HepG2 (cell line): Measurements from ENCODE around the gene HYAL1. TPM values are rescaled to one million over a fixed set of nuclear protein-coding genes. Genes with fewer than 3 reads are reported as not detected.

Experiments
- ATRX ChIP-seq: sonication (generic); formaldehyde crosslinking; IDR thresholded peaks from 2 replicates; pipeline ENCODE4 v1.4.0; 2020; ENCODE audit warnings: missing genetic modification reagents, borderline replicate concordance
- GRHL1 ChIP-seq: sonication (generic); formaldehyde crosslinking; conservative IDR thresholded peaks from 2 replicates; pipeline ENCODE4 v1.8.0; 2022; ENCODE audit warnings: missing genetic modification reagents
- HDAC1 ChIP-seq: sonication (generic); formaldehyde crosslinking; IDR thresholded peaks from 2 replicates; pipeline ENCODE4 v1.5.1; 2020; ENCODE audit warnings: mild to moderate bottlenecking, missing genetic modification reagents
- KAT2B ChIP-seq: fragments of 150-350 bp; IDR thresholded peaks from 2 replicates; pipeline ENCODE4 v1.6.1; 2014; ENCODE audit warnings: low read depth, low read length, borderline replicate concordance
- KMT2B ChIP-seq: IDR thresholded peaks from 2 replicates; pipeline ENCODE4 v1.6.1; 2016; ENCODE audit warnings: missing genetic modification reagents, missing compliant biosample characterization
- NCOA2 ChIP-seq: sonication (generic); formaldehyde crosslinking; IDR thresholded peaks from 2 replicates; pipeline ENCODE4 v1.8.0; 2022; ENCODE audit warnings: inconsistent platforms
- PBX2 ChIP-seq: IDR thresholded peaks from 2 replicates; pipeline ENCODE4 v1.6.1; 2016; ENCODE audit warnings: control low read depth
- PHF8 ChIP-seq: sonication (generic); formaldehyde crosslinking; IDR thresholded peaks from 2 replicates; pipeline ENCODE4 v1.5.0; 2020; ENCODE audit warnings: missing genetic modification reagents
- RFX5 ChIP-seq: IDR thresholded peaks from 2 replicates; pipeline ENCODE4 v1.6.1; 2011; ENCODE audit warnings: low read depth, low read length, improper control_type of control experiment
- SP1 ChIP-seq, 2 experiments: fragments of 450-650 bp in 1 of 2; sonication (generic) in 1 of 2; formaldehyde crosslinking in 1 of 2; IDR thresholded peaks; 2 replicates each; pipeline versions ENCODE4 v1.4.0 to v1.6.1; 2016 to 2020; ENCODE audit warnings: missing genetic modification reagents in 1 of 2
- XRCC5 ChIP-seq: fragments of 200-400 bp; formaldehyde crosslinking; optimal IDR thresholded peaks from 2 replicates; pipeline ENCODE3; 2017; ENCODE audit warnings: mild to moderate bottlenecking, low read length
- ZBTB20 ChIP-seq: sonication (generic); formaldehyde crosslinking; IDR thresholded peaks from 2 replicates; pipeline ENCODE4 v1.8.1; 2023; ENCODE audit warnings: missing genetic modification reagents, low read depth, mild to moderate bottlenecking, borderline replicate concordance
- ZBTB8A ChIP-seq: sonication (generic); formaldehyde crosslinking; IDR thresholded peaks from 2 replicates; pipeline ENCODE4 v1.4.0; 2020; ENCODE audit warnings: mild to moderate bottlenecking, low read depth, missing genetic modification reagents, borderline replicate concordance
- ZMYM2 ChIP-seq: sonication (generic); formaldehyde crosslinking; IDR thresholded peaks from 2 replicates; pipeline ENCODE4 v1.8.0; 2022; ENCODE audit warnings: mild to moderate bottlenecking, missing genetic modification reagents
- ZNF180 ChIP-seq: sonication (generic); formaldehyde crosslinking; IDR thresholded peaks from 2 replicates; pipeline ENCODE4 v1.4.0; 2020; ENCODE audit warnings: low read depth, missing genetic modification reagents, borderline replicate concordance
- ZNF362 ChIP-seq: sonication (generic); formaldehyde crosslinking; IDR thresholded peaks from 2 replicates; pipeline ENCODE4 v1.4.0; 2020; ENCODE audit warnings: missing genetic modification reagents, mild to moderate bottlenecking, borderline replicate concordance
- ZNF468 ChIP-seq: sonication (generic); formaldehyde crosslinking; IDR thresholded peaks from 2 replicates; pipeline ENCODE4 v1.8.0; 2022; ENCODE audit warnings: mild to moderate bottlenecking, moderate library complexity, missing genetic modification reagents
- ZNF510 ChIP-seq: sonication (generic); formaldehyde crosslinking; IDR thresholded peaks from 2 replicates; pipeline ENCODE4 v1.4.0; 2020; ENCODE audit warnings: low read depth, mild to moderate bottlenecking, missing genetic modification reagents
- ZNF564 ChIP-seq: sonication (generic); formaldehyde crosslinking; IDR thresholded peaks from 2 replicates; pipeline ENCODE4 v1.8.1; 2023; ENCODE audit warnings: mild to moderate bottlenecking, missing genetic modification reagents
- ZNF652 ChIP-seq: IDR thresholded peaks from 2 replicates; pipeline ENCODE4 v1.6.1; 2016; ENCODE audit warnings: low read depth, borderline replicate concordance
- ZNF710 ChIP-seq: sonication (generic); formaldehyde crosslinking; IDR thresholded peaks from 2 replicates; pipeline ENCODE4 v1.5.0; 2020; ENCODE audit warnings: mild to moderate bottlenecking, missing genetic modification reagents, borderline replicate concordance
- ZNF720 ChIP-seq: sonication (generic); formaldehyde crosslinking; IDR thresholded peaks from 2 replicates; pipeline ENCODE4 v1.4.0; 2020; ENCODE audit warnings: missing genetic modification reagents
- ZNF740 ChIP-seq: sonication (generic); formaldehyde crosslinking; IDR thresholded peaks from 2 replicates; pipeline ENCODE4 v1.4.0; 2020; ENCODE audit warnings: missing genetic modification reagents
- ZSCAN30 ChIP-seq: sonication (generic); formaldehyde crosslinking; IDR thresholded peaks from 2 replicates; pipeline ENCODE4 v1.5.0; 2020; ENCODE audit warnings: mild to moderate bottlenecking, missing genetic modification reagents
- polyA plus RNA-seq, 8 experiments: library from polyadenylated mRNA; depleted of rRNA in 3 of 8; stranded (reverse) in 7 of 8; unstranded in 1 of 8; fragments of >200 nt; fragmentation: Illumina TruSeq in 4 of 8; extraction: Trizol in 4 of 8; gene quantifications; 2 replicates each; pipeline versions ENCODE4 v1.2.1 to v1.2.3, GENCODE V29; 2011 to 2016; ENCODE audit warnings: low read depth in 4 of 8, missing spikeins in 1 of 8, mixed read lengths in 1 of 8; ENCODE audit not compliant: insufficient read depth in 1 of 8
- total RNA-seq, 5 experiments: library from RNA; depleted of rRNA; stranded (reverse); fragments of >200 nt; fragmentation: Illumina TruSeq; extraction: Trizol; gene quantifications; 2 replicates each; pipeline ENCODE4 v1.2.3, GENCODE V29; 2016; ENCODE audit warnings: low read depth in 1 of 5

HYAL1 gene
- total and polyA plus RNA-seq, 2 of the 13 experiments (the other 11 are each of a cell fraction or from before 2014, with no cell fraction given): 76.5 to 193 TPM

- peak; percentile 58; the same call in 1 of the 2 replicates for TF ChIP-seq ZNF710
- peak; percentile 85 for TF ChIP-seq XRCC5
- no peak for TF ChIP-seq SP1 (IDR thresholded peaks at IDR 0.05)
- TF ChIP-seq SP1 (CRISPR knock-in tag; IDR thresholded peaks at IDR 0.05): peak; percentile 70
- TF ChIP-seq PHF8 (CRISPR knock-in tag): peak; percentile 92
- TF ChIP-seq ZNF510 (CRISPR knock-in tag): peak; percentile 88; the same call in 1 of the 2 replicates
- TF ChIP-seq ZSCAN30: no peak
- peak; percentile 63 for TF ChIP-seq NCOA2
- peak; percentile 93; the same call in 1 of the 2 replicates for TF ChIP-seq ZBTB20 (CRISPR knock-in tag)
- 0 out of 2 replicates have a peak, but pooled peaks have one; percentile 24 for TF ChIP-seq ZNF720 (CRISPR knock-in tag)
- no peak for TF ChIP-seq KAT2B
- TF ChIP-seq ZNF564 (CRISPR knock-in tag): peak; percentile 90
- no peak for TF ChIP-seq ZNF468
- TF ChIP-seq RFX5: no peak
- no peak for TF ChIP-seq ZNF180 (CRISPR knock-in tag)
- 0 out of 2 replicates have a peak, but pooled peaks have one; percentile 7 for TF ChIP-seq ZNF652 (CRISPR knock-in tag)
- TF ChIP-seq HDAC1 (CRISPR knock-in tag): peak; percentile 94
- no peak for TF ChIP-seq ZNF740 (CRISPR knock-in tag)
- peak; percentile 91 for TF ChIP-seq KMT2B
- TF ChIP-seq ATRX (CRISPR knock-in tag): no peak
- TF ChIP-seq ZMYM2 (CRISPR knock-in tag): no peak; the same call in 1 of the 2 replicates
- TF ChIP-seq GRHL1 (CRISPR knock-in tag): no peak
- no peak for TF ChIP-seq ZNF362
- TF ChIP-seq ZBTB8A (CRISPR knock-in tag): 0 out of 2 replicates have a peak, but pooled peaks have one; percentile 43
- no peak for TF ChIP-seq PBX2
These were observed 47.4 kb upstream of the HYAL1 start, which contains the start of the genes CYB561D2 and NPRL2 (continued) for GRCh38 chr3:50350527-50351322.
